Hematopoietic multipotent progenitor cell treated with erythropoietin and hydrocortisone succinate and interleukin-3 and kit ligand, for 17 days (in vitro differentiated cells): ENCODE measurements around the gene C3AR1.
"Not testable (repeated sequence)": the region's sequence is repeated elsewhere in the genome, so short reads cannot be mapped to it uniquely, and the experiment has no call there.

Source experiments
- DNase-seq: peaks from one replicate; pipeline ENCODE4 v3.0.0-alpha.2; 2015; ENCODE audit warnings: low spot score

The C3AR1 gene

GRCh38 chr12:8027856-8028255 lies 38.3 kb downstream of the C3AR1 start:
- DNase-seq = no peak

- peak; percentile 98 for DNase-seq
Observed at GRCh38 chr12:8026291-8026900, 39.8 kb downstream of the C3AR1 start.

DNA sequence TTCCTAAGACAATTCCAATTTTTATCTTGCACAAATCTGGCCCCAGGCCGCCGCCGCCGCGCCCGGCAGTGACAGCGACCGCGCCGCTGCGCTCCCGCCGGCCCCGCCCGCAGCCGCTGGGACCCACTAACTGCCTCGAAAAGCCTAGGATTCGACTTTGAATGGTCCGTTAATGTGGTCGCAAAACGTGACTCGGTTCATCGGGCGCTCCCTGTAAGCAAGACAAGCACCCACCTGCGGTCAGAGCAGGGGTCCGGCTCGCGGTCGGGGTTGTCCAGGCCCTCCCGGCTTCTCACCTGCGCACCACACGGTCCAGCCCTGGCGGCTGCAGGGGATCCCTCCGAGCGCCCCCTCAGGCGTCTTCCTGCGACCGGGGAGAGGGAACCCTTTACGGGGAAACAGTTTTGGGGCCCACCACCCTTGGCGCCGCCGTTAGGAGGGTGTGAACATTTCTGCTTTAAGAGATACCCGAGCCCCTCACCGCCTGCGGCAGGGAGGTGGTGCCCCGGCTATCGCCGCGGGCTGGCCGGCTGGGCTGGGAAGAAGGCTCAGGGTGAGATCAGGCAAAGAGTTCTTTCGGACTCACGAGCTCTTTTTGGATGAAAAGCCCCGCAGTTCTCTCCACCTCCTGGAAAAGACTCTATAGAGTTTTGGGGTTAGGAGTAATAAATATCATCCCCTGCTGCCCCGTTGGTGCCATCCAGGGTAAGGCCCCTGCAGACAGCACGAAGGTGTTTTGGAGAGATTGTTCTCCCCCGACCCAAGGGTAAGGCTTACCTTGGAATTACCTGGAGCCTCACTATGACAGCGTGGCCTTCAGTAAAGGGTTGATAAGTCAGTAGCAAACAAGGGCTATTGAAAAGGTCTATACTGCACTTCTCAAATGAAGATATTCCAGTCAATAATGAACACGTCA lies 47.2 kb downstream of the C3AR1 start:
- DNase-seq = no peak

- not testable (repeated sequence) for DNase-seq
Observed at GRCh38 chr12:8018213-8018612, 47.9 kb downstream of the C3AR1 start.

- DNase-seq = no peak
Observed at GRCh38 chr12:8014836-8015235, 51.3 kb downstream of the C3AR1 start.

DNA sequence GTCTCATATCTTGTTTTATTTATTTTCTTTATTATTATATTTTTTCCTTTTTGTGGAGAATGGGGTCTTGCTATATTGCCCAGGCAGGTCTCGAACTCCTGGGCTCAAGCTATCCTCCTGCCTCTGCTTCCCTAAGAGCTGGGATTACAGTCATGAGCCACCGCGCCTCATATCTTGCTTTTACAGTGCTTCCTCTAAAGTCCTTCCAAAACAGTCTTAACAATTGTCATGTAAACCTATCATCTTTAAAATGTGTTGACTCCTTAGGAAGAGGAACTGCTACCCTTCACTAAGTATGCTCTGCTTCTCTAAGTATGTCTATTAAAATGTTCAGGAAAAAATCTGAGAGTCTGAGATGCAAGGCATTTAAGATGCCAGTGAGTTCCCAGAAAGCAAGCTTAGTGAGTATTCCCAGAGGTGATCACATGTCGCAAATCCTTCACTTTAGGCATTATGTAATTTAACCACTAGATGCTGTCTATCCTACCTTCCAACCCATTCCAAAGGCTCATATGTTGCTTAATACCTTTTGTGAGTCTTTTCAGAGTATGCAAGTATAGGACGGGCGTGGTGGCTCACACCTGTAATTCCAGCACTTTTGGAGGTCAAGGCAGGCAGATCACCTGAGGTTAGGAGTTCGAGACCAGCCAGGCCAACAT lies 53.4 kb downstream of the C3AR1 start:
- DNase-seq = no peak

GRCh38 chr12:8011331-8011730 lies 54.8 kb downstream of the C3AR1 start:
- no peak for DNase-seq
